HepG2 (cell line): ENCODE results near the gene BEND3. TPM values are rescaled to one million over a fixed set of nuclear protein-coding genes. Genes with fewer than 3 reads are reported as not detected.
A peak's percentile ranks its signal among the peaks of the same experiment; 100 is the strongest.

Experiments used
- ATRX ChIP-seq: sonication (generic); formaldehyde crosslinking; IDR thresholded peaks from 2 replicates; pipeline ENCODE4 v1.4.0; 2020; ENCODE audit warnings: missing genetic modification reagents, borderline replicate concordance
- CBX1 ChIP-seq: IDR thresholded peaks from one replicate; pipeline ENCODE4 v1.6.1; 2016; ENCODE audit warnings: antibody characterized with exemption, low read depth
- E2F5 ChIP-seq: sonication (generic); formaldehyde crosslinking; conservative IDR thresholded peaks from 2 replicates; pipeline ENCODE4 v1.4.0; 2020; ENCODE audit warnings: missing genetic modification reagents
- GLI4 ChIP-seq: sonication (generic); formaldehyde crosslinking; IDR thresholded peaks from 2 replicates; pipeline ENCODE4 v1.5.1; 2020; ENCODE audit warnings: missing genetic modification reagents, mild to moderate bottlenecking, moderate library complexity, borderline replicate concordance
- IRF2 ChIP-seq: IDR thresholded peaks from 2 replicates; pipeline ENCODE4 v1.6.1; 2018; ENCODE audit warnings: missing genetic modification reagents, missing compliant biosample characterization
- MAX ChIP-seq: IDR thresholded peaks from 2 replicates; pipeline ENCODE4 v1.6.1; 2012; ENCODE audit warnings: inconsistent platforms
- NCOA1 ChIP-seq: sonication (generic); formaldehyde crosslinking; IDR thresholded peaks from 2 replicates; pipeline ENCODE4 v1.9.0; 2021; ENCODE audit warnings: missing genetic modification reagents
- REL ChIP-seq: sonication (generic); formaldehyde crosslinking; conservative IDR thresholded peaks from 2 replicates; pipeline ENCODE4 v1.8.0; 2022; ENCODE audit warnings: mild to moderate bottlenecking, missing genetic modification reagents, moderate library complexity
- REST ChIP-seq, 2 experiments: IDR thresholded peaks; 2 replicates each; pipeline ENCODE4 v1.6.1; 2011 to 2012; ENCODE audit warnings: low read length in 2 of 2, borderline replicate concordance in 1 of 2, low read depth in 1 of 2, mild to moderate bottlenecking in 1 of 2, moderate library complexity in 1 of 2
- SYNCRIP ChIP-seq: fragments of 200-400 bp; formaldehyde crosslinking; IDR thresholded peaks from 2 replicates; pipeline ENCODE4 v1.6.1; 2018; ENCODE audit warnings: mild to moderate bottlenecking, low read depth, low read length; ENCODE audit not compliant: insufficient read depth
- ZBTB26 ChIP-seq: IDR thresholded peaks from 2 replicates; pipeline ENCODE4 v1.6.1; 2016; ENCODE audit warnings: missing compliant biosample characterization, missing genetic modification reagents, borderline replicate concordance
- ZNF143 ChIP-seq: sonication (generic); formaldehyde crosslinking; IDR thresholded peaks from 2 replicates; pipeline ENCODE4 v1.4.0; 2020; ENCODE audit warnings: missing genetic modification reagents
- ZNF160 ChIP-seq: sonication (generic); formaldehyde crosslinking; IDR thresholded peaks from 2 replicates; pipeline ENCODE4 v1.8.0; 2022; ENCODE audit warnings: mild to moderate bottlenecking, inconsistent platforms, missing genetic modification reagents
- ZNF33B ChIP-seq: sonication (generic); formaldehyde crosslinking; IDR thresholded peaks from 2 replicates; pipeline ENCODE4 v1.5.1; 2020; ENCODE audit warnings: mild to moderate bottlenecking, missing genetic modification reagents
- ZSCAN25 ChIP-seq: sonication (generic); formaldehyde crosslinking; IDR thresholded peaks from 2 replicates; pipeline ENCODE4 v1.8.0; 2022; ENCODE audit warnings: mild to moderate bottlenecking, missing genetic modification reagents
- polyA plus RNA-seq, 8 experiments: library from polyadenylated mRNA; depleted of rRNA in 3 of 8; stranded (reverse) in 7 of 8; unstranded in 1 of 8; fragments of >200 nt; fragmentation: Illumina TruSeq in 4 of 8; extraction: Trizol in 4 of 8; gene quantifications; 2 replicates each; pipeline versions ENCODE4 v1.2.1 to v1.2.3, GENCODE V29; 2011 to 2016; ENCODE audit warnings: low read depth in 4 of 8, missing spikeins in 1 of 8, mixed read lengths in 1 of 8; ENCODE audit not compliant: insufficient read depth in 1 of 8
- total RNA-seq, 5 experiments: library from RNA; depleted of rRNA; stranded (reverse); fragments of >200 nt; fragmentation: Illumina TruSeq; extraction: Trizol; gene quantifications; 2 replicates each; pipeline ENCODE4 v1.2.3, GENCODE V29; 2016; ENCODE audit warnings: low read depth in 1 of 5
- TF ChIP-seq, protein P1 (sequence below): sonication (generic); formaldehyde crosslinking; IDR thresholded peaks from 2 replicates; pipeline ENCODE4 v1.8.1; 2023; ENCODE audit warnings: mild to moderate bottlenecking, missing genetic modification reagents
- TF ChIP-seq, protein P2 (sequence below): IDR thresholded peaks from 2 replicates; pipeline ENCODE4 v1.6.1; 2016; ENCODE audit warnings: mild to moderate bottlenecking, missing biosample characterization, missing genetic modification reagents
- TF ChIP-seq, protein P3 (sequence below): sonication (generic); formaldehyde crosslinking; conservative IDR thresholded peaks from 2 replicates; pipeline ENCODE4 v1.4.0; 2020; ENCODE audit warnings: missing genetic modification reagents

The BEND3 gene
- total and polyA plus RNA-seq, 2 of the 13 experiments (the other 11 are each of a cell fraction or from before 2014, with no cell fraction given), result 1.4 to 5.8 TPM

- TF ChIP-seq E2F5 (CRISPR knock-in tag) (peak; percentile 75), ZSCAN25 (CRISPR knock-in tag) (no peak), GLI4 (CRISPR knock-in tag) (no peak), ZNF143 (CRISPR knock-in tag) (no peak), SYNCRIP (no peak), MAX (peak; percentile 81), ZNF33B (CRISPR knock-in tag) (no peak), IRF2 (CRISPR knock-in tag) (peak; percentile 28; the same call in 1 of the 2 replicates), REL (CRISPR knock-in tag) (no peak), NCOA1 (CRISPR knock-in tag) (no peak), ZBTB26 (CRISPR knock-in tag) (no peak), ZNF160 (CRISPR knock-in tag) (no peak), ATRX (no peak), REST (IDR thresholded peaks at IDR 0.05; ENCODE audit: borderline replicate concordance in 1 of 2, low read depth in 1 of 2, low read length in 2 of 2) (no peak; a peak in 1 of 4 replicates), CBX1 (no peak)
- TF ChIP-seq, protein P1, sequence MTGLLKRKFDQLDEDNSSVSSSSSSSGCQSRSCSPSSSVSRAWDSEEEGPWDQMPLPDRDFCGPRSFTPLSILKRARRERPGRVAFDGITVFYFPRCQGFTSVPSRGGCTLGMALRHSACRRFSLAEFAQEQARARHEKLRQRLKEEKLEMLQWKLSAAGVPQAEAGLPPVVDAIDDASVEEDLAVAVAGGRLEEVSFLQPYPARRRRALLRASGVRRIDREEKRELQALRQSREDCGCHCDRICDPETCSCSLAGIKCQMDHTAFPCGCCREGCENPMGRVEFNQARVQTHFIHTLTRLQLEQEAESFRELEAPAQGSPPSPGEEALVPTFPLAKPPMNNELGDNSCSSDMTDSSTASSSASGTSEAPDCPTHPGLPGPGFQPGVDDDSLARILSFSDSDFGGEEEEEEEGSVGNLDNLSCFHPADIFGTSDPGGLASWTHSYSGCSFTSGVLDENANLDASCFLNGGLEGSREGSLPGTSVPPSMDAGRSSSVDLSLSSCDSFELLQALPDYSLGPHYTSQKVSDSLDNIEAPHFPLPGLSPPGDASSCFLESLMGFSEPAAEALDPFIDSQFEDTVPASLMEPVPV (CRISPR knock-in tag), result no peak
- TF ChIP-seq, protein P2, sequence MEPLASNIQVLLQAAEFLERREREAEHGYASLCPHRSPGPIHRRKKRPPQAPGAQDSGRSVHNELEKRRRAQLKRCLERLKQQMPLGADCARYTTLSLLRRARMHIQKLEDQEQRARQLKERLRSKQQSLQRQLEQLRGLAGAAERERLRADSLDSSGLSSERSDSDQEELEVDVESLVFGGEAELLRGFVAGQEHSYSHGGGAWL, result no peak
- TF ChIP-seq, protein P3, sequence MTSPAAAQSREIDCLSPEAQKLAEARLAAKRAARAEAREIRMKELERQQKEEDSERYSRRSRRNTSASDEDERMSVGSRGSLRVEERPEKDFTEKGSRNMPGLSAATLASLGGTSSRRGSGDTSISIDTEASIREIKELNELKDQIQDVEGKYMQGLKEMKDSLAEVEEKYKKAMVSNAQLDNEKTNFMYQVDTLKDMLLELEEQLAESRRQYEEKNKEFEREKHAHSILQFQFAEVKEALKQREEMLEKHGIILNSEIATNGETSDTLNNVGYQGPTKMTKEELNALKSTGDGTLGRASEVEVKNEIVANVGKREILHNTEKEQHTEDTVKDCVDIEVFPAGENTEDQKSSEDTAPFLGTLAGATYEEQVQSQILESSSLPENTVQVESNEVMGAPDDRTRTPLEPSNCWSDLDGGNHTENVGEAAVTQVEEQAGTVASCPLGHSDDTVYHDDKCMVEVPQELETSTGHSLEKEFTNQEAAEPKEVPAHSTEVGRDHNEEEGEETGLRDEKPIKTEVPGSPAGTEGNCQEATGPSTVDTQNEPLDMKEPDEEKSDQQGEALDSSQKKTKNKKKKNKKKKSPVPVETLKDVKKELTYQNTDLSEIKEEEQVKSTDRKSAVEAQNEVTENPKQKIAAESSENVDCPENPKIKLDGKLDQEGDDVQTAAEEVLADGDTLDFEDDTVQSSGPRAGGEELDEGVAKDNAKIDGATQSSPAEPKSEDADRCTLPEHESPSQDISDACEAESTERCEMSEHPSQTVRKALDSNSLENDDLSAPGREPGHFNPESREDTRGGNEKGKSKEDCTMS, result no peak
Observed at GRCh38 chr6:107114213-107114925, 946 bp downstream of the BEND3 start (continued).
